ENCODE results near the gene ANK3.

- TF ChIP-seq CTCF (conservative IDR thresholded peaks at IDR 0.05; ENCODE audit: low read depth in 2 of 2) (no peak), POLR2AphosphoS5 (IDR thresholded peaks at IDR 0.05; ENCODE audit: low read depth) (no peak), REST (IDR thresholded peaks at IDR 0.05; ENCODE audit: unreplicated experiment) (no peak), EZH2 (IDR thresholded peaks at IDR 0.05; ENCODE audit: low read depth, unreplicated experiment) (no peak), STAT1 (IDR thresholded peaks at IDR 0.05; ENCODE audit: unreplicated experiment) (no peak), CREB1 (CRISPR knock-in tag; IDR thresholded peaks at IDR 0.05; ENCODE audit: low read depth) (no peak), JUNB (IDR thresholded peaks at IDR 0.05; ENCODE audit: unreplicated experiment) (no peak), EZH2phosphoT487 (IDR thresholded peaks at IDR 0.05; ENCODE audit: unreplicated experiment) (no peak), ZNF114 (CRISPR knock-in tag; IDR thresholded peaks at IDR 0.05) (no peak), NANOG (IDR thresholded peaks at IDR 0.05; ENCODE audit: borderline replicate concordance) (no peak), ZNF331 (CRISPR knock-in tag; IDR thresholded peaks at IDR 0.05; ENCODE audit: low read depth) (no peak)
- TF ChIP-seq, protein P1, sequence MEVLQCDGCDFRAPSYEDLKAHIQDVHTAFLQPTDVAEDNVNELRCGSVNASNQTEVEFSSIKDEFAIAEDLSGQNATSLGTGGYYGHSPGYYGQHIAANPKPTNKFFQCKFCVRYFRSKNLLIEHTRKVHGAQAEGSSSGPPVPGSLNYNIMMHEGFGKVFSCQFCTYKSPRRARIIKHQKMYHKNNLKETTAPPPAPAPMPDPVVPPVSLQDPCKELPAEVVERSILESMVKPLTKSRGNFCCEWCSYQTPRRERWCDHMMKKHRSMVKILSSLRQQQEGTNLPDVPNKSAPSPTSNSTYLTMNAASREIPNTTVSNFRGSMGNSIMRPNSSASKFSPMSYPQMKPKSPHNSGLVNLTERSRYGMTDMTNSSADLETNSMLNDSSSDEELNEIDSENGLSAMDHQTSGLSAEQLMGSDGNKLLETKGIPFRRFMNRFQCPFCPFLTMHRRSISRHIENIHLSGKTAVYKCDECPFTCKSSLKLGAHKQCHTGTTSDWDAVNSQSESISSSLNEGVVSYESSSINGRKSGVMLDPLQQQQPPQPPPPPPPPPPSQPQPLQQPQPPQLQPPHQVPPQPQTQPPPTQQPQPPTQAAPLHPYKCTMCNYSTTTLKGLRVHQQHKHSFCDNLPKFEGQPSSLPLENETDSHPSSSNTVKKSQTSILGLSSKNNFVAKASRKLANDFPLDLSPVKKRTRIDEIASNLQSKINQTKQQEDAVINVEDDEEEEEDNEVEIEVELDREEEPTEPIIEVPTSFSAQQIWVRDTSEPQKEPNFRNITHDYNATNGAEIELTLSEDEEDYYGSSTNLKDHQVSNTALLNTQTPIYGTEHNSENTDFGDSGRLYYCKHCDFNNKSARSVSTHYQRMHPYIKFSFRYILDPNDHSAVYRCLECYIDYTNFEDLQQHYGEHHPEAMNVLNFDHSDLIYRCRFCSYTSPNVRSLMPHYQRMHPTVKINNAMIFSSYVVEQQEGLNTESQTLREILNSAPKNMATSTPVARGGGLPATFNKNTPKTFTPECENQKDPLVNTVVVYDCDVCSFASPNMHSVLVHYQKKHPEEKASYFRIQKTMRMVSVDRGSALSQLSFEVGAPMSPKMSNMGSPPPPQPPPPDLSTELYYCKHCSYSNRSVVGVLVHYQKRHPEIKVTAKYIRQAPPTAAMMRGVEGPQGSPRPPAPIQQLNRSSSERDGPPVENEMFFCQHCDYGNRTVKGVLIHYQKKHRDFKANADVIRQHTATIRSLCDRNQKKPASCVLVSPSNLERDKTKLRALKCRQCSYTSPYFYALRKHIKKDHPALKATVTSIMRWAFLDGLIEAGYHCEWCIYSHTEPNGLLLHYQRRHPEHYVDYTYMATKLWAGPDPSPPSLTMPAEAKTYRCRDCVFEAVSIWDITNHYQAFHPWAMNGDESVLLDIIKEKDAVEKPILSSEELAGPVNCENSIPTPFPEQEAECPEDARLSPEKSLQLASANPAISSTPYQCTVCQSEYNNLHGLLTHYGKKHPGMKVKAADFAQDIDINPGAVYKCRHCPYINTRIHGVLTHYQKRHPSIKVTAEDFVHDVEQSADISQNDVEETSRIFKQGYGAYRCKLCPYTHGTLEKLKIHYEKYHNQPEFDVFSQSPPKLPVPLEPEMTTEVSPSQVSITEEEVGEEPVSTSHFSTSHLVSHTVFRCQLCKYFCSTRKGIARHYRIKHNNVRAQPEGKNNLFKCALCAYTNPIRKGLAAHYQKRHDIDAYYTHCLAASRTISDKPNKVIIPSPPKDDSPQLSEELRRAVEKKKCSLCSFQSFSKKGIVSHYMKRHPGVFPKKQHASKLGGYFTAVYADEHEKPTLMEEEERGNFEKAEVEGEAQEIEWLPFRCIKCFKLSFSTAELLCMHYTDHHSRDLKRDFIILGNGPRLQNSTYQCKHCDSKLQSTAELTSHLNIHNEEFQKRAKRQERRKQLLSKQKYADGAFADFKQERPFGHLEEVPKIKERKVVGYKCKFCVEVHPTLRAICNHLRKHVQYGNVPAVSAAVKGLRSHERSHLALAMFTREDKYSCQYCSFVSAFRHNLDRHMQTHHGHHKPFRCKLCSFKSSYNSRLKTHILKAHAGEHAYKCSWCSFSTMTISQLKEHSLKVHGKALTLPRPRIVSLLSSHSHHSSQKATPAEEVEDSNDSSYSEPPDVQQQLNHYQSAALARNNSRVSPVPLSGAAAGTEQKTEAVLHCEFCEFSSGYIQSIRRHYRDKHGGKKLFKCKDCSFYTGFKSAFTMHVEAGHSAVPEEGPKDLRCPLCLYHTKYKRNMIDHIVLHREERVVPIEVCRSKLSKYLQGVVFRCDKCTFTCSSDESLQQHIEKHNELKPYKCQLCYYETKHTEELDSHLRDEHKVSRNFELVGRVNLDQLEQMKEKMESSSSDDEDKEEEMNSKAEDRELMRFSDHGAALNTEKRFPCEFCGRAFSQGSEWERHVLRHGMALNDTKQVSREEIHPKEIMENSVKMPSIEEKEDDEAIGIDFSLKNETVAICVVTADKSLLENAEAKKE (CRISPR knock-in tag; IDR thresholded peaks at IDR 0.05): no peak
- TF ChIP-seq, protein P2, sequence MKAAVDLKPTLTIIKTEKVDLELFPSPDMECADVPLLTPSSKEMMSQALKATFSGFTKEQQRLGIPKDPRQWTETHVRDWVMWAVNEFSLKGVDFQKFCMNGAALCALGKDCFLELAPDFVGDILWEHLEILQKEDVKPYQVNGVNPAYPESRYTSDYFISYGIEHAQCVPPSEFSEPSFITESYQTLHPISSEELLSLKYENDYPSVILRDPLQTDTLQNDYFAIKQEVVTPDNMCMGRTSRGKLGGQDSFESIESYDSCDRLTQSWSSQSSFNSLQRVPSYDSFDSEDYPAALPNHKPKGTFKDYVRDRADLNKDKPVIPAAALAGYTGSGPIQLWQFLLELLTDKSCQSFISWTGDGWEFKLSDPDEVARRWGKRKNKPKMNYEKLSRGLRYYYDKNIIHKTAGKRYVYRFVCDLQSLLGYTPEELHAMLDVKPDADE (IDR thresholded peaks at IDR 0.05): no peak
These were observed 42.4 kb downstream of the ANK3 start for GRCh38 chr10:60347270-60347669.

Measured in GM23338 (cell line).